HCT116 (cell line): Measurements from ENCODE around the gene DNAJB5.

Experiments
- RAD21 ChIP-seq: IDR thresholded peaks from 2 replicates; pipeline ENCODE4 v1.6.1; 2012; ENCODE audit warnings: low read depth, mild to moderate bottlenecking
- ZFX ChIP-seq: fragments of 450-650 bp; IDR thresholded peaks from 2 replicates; pipeline ENCODE4 v1.6.1; 2017

GRCh38 chr9:35014517-35014916 lies 25.0 kb downstream of the DNAJB5 start:
- TF ChIP-seq ZFX = no peak
- TF ChIP-seq RAD21 = no peak
